Heart left ventricle (tissue), 16 donors: ENCODE results near the gene GABRD. TPM values are rescaled to one million over a fixed set of nuclear protein-coding genes. Genes with fewer than 3 reads are reported as not detected.

Source experiments
- ATAC-seq, 4 donors: fragments of 200-7000 bp; cut with Tn5 transposase; one replicate each; pipeline ENCODE4 v1.9.1; 2020 to 2022; ENCODE audit warnings: moderate library complexity in 4 of 4, mild to moderate bottlenecking in 3 of 4, moderate number of reproducible peaks in 1 of 4
- DNase-seq, 5 donors: peaks; one replicate each; pipeline ENCODE4 v3.0.0-alpha.2; 2020
- H3K27ac ChIP-seq, 12 donors: fragments of 200-600 bp; sonication (generic) in 4 of 12; one replicate each; pipeline versions ENCODE4 v1.5.0 to v1.8.0; 2016 to 2022; ENCODE audit warnings: mild to moderate bottlenecking in 2 of 12
- H3K27me3 ChIP-seq, 9 donors: fragments of 200-600 bp; sonication (generic) in 2 of 9; one replicate each; pipeline versions ENCODE4 v1.5.1 to v1.8.0; 2016 to 2022; ENCODE audit warnings: mild to moderate bottlenecking in 3 of 9
- H3K36me3 ChIP-seq, 9 donors: fragments of 200-600 bp; sonication (generic) in 2 of 9; one replicate each; pipeline versions ENCODE4 v1.5.0 to v1.8.0; 2018 to 2022; ENCODE audit warnings: mild to moderate bottlenecking in 2 of 9
- H3K4me1 ChIP-seq, 12 donors: fragments of 200-600 bp; sonication (generic) in 4 of 12; one replicate each; pipeline versions ENCODE4 v1.5.0 to v1.8.0; 2016 to 2022; ENCODE audit warnings: mild to moderate bottlenecking in 3 of 12
- H3K4me3 ChIP-seq, 12 donors: fragments of 200-600 bp; sonication (generic) in 4 of 12; one replicate each; pipeline versions ENCODE4 v1.5.0 to v1.8.0; 2017 to 2022; ENCODE audit warnings: mild to moderate bottlenecking in 9 of 12, moderate library complexity in 4 of 12
- H3K9me3 ChIP-seq, 12 donors: fragments of 200-600 bp; sonication (generic) in 4 of 12; one replicate each; pipeline versions ENCODE4 v1.5.0 to v1.8.0; 2016 to 2022; ENCODE audit warnings: mild to moderate bottlenecking in 1 of 12
- CTCF ChIP-seq, 12 donors: fragments of 200-600 bp; sonication (generic) in 4 of 12; IDR thresholded peaks; one replicate each; pipeline versions ENCODE4 v1.5.0 to v1.8.0; 2018 to 2022; ENCODE audit warnings: antibody characterized with exemption in 12 of 12, mild to moderate bottlenecking in 5 of 12
- POLR2A ChIP-seq, 2 donors: fragments of 450-650 bp; IDR thresholded peaks; one replicate each; pipeline ENCODE4 v1.6.1; 2017; ENCODE audit warnings: antibody characterized with exemption in 2 of 2, mild to moderate bottlenecking in 2 of 2, moderate library complexity in 2 of 2
- WGBS, 4 donors: extraction: QIAGEN DNeasy Blood & Tissue Kit in 2 of 4; methylation state at CpG; one replicate each; pipeline versions ENCODE4 v1.1.5 to v1.1.7; 2013 to 2018; 5-methylcytosine and 5-hydroxymethylcytosine counted together
- intact Hi-C, 10 donors: fragments of 100-400 bp; cut with DNase I; formaldehyde crosslinking; loops; one replicate each; pipeline versions ENCODE4 v1.11.1 to v1.14.2; 2022
- polyA plus RNA-seq, 2 donors: library from polyadenylated mRNA; stranded (reverse); fragments of 200-250 nt; gene quantifications; one replicate each; pipeline ENCODE4 v1.2.3, GENCODE V29; 2013
- total RNA-seq, 9 donors: library from RNA; depleted of rRNA in 2 of 9; stranded (reverse); fragments of >200 nt in 2 of 9; fragmentation: NEBNext Ultra II Directional in 3 of 9; extraction: Animal tissue kit (Norgen Biotek cat#: 25700) in 3 of 9; gene quantifications; one replicate each; pipeline versions ENCODE4 v1.1.0 to v1.2.4, GENCODE V29; 2016 to 2023
- donor health status: ischemic (EF 13 %, LVEDD 7.1; RV severe dilation, severe dysfunction).
- donor health status: healthy with polysubstance abuse.
- donor health status: DM: no; HTN: yes; CAD: no.
- donor health status: DM: no; HTN: no; CAD: no.
- donor health status: ischemic (EF 25% LVEDD 6.9; RV normal size, moderate dysfunction).
- donor health status: ischemic (EF 25% LVEDD 5.7; RV mildly dilated, moderate dysfunction).
- donor health status: healthy.
- donor health status: DM: yes; HTN: yes; CAD: no.
- donor health status: ischemic (EF 35%, LVEDD 5.7; RV mildly dilated, moderate dysfunction).
- donor health status: nonischemic (EF 11% LVEDD 7.7; RV severe dilation, severe dysfunction).
- donor health status: DM: yes; HTN: yes; CAD: no.
- donor health status: PGD.
- donor health status: ischemic (EF 29% LVEDD 5.4; RV normal size, mild dysfunction).
- donor health status: nonischemic (EF 23%, LVEDD 6.1; RV moderate dilation, normal function).

The GABRD gene
- total and polyA plus RNA-seq, 11 donors = 0.21 to 1.1 (median 0.65) TPM; not detected in 2

GRCh38 chr1:2070800-2071530, 51.8 kb downstream of the GABRD start:
- peak in 2 of 5 donors; percentile 28 to 56 for DNase-seq
- TF ChIP-seq CTCF (IDR thresholded peaks at IDR 0.05) (no peak), POLR2A (IDR thresholded peaks at IDR 0.05) (no peak)
- peaks cover 0 to 3% (median 0%) of the 10 kb centered on the region in 12 donors for H3K9me3 ChIP-seq
- no peaks in the 10 kb centered on the region for H3K4me1 ChIP-seq
- H3K36me3 ChIP-seq = no peaks in the 10 kb centered on the region
- no peak for ATAC-seq
- 83 to 89% (median 86%) methylated on average over 22 to 36 of the region's 36 CpGs for WGBS, 4 donors
- intact Hi-C loops = no loop called here
- peaks cover 0 to 14% (median 0%) of the 10 kb centered on the region in 9 donors for H3K27me3 ChIP-seq
- no peak overlapping the region for H3K4me3 ChIP-seq
- H3K27ac ChIP-seq = no peak overlapping the region

GRCh38 chr1:2072109-2072806, 53.1 kb downstream of the GABRD start:
- Histone ChIP-seq H3K4me3 (no peak overlapping the region), H3K27me3 (peaks cover 0 to 14% (median 0%) of the 10 kb centered on the region in 9 donors), H3K27ac (no peak overlapping the region), H3K4me1 (no peaks in the 10 kb centered on the region), H3K9me3 (peaks cover 0 to 5% (median under 1%) of the 10 kb centered on the region in 12 donors), H3K36me3 (no peaks in the 10 kb centered on the region)
- peak in 1 of 5 donors; percentile 17 for DNase-seq
- no peak for ATAC-seq
- 79 to 89% (median 85%) methylated on average over 24 to 25 of the region's 25 CpGs for WGBS, 4 donors
- intact Hi-C loops = no loop called here
- TF ChIP-seq POLR2A (IDR thresholded peaks at IDR 0.05) = no peak

- TF ChIP-seq POLR2A (IDR thresholded peaks at IDR 0.05) (no peak), CTCF (IDR thresholded peaks at IDR 0.05) (no peak)
- H3K4me3 ChIP-seq = no peak overlapping the region
- intact Hi-C loops = no loop called here
- no peak for ATAC-seq
- DNase-seq = peak in 1 of 5 donors; percentile 8
- H3K27ac ChIP-seq = no peak overlapping the region
- peaks cover 0 to 14% (median 0%) of the 10 kb centered on the region in 9 donors for H3K27me3 ChIP-seq
- peaks cover 0 to 11% (median 6%) of the 10 kb centered on the region in 12 donors for H3K9me3 ChIP-seq
- H3K36me3 ChIP-seq = no peaks in the 10 kb centered on the region
- H3K4me1 ChIP-seq = no peaks in the 10 kb centered on the region
- WGBS, 4 donors = 85 to 92% (median 89%) methylated on average over 11 to 14 of the region's 14 CpGs
Measured at GRCh38 chr1:2072891-2073290, 53.7 kb downstream of the GABRD start.

GRCh38 chr1:2073382-2074230, 54.5 kb downstream of the GABRD start:
- Histone ChIP-seq H3K4me3 (peak overlapping the region in 5 of 12 donors; percentile 9 to 38 (median 24)), H3K27me3 (peaks cover 0 to 14% (median 0%) of the 10 kb centered on the region in 9 donors), H3K9me3 (peaks cover 0 to 17% (median 13%) of the 10 kb centered on the region in 12 donors), H3K36me3 (no peaks in the 10 kb centered on the region), H3K27ac (no peak overlapping the region), H3K4me1 (no peaks in the 10 kb centered on the region)
- DNase-seq (peak in 1 of 5 donors; percentile 19), ATAC-seq (no peak)
- TF ChIP-seq CTCF (IDR thresholded peaks at IDR 0.05) = no peak
- no peak for TF ChIP-seq POLR2A (IDR thresholded peaks at IDR 0.05)
- intact Hi-C loops = no loop called here
- 55 to 77% (median 71%) methylated on average over 51 to 59 of the region's 59 CpGs for WGBS, 4 donors
